GM19351 (cell line): ENCODE measurements around the gene TP53.
A peak's percentile ranks its signal among the peaks of the same experiment; 100 is the strongest.
"Not testable (repeated sequence)": the region's sequence is repeated elsewhere in the genome, so short reads cannot be mapped to it uniquely, and the experiment has no call there.

ENCODE experiments used
- ATAC-seq: cut with Tn5 transposase; IDR thresholded peaks from one replicate; pipeline ENCODE4 v1.9.1; 2021; ENCODE audit warnings: mild to moderate bottlenecking, moderate library complexity; ENCODE audit not compliant: unreplicated experiment

TP53 gene

GRCh38 chr17:7634384-7634783 lies 52.9 kb downstream of the TP53 start:
- no peak for ATAC-seq

- ATAC-seq, result no peak
Observed at GRCh38 chr17:7633093-7633492, 54.2 kb downstream of the TP53 start.

- ATAC-seq, result no peak
Observed at GRCh38 chr17:7632492-7632894, 54.8 kb downstream of the TP53 start.

DNA sequence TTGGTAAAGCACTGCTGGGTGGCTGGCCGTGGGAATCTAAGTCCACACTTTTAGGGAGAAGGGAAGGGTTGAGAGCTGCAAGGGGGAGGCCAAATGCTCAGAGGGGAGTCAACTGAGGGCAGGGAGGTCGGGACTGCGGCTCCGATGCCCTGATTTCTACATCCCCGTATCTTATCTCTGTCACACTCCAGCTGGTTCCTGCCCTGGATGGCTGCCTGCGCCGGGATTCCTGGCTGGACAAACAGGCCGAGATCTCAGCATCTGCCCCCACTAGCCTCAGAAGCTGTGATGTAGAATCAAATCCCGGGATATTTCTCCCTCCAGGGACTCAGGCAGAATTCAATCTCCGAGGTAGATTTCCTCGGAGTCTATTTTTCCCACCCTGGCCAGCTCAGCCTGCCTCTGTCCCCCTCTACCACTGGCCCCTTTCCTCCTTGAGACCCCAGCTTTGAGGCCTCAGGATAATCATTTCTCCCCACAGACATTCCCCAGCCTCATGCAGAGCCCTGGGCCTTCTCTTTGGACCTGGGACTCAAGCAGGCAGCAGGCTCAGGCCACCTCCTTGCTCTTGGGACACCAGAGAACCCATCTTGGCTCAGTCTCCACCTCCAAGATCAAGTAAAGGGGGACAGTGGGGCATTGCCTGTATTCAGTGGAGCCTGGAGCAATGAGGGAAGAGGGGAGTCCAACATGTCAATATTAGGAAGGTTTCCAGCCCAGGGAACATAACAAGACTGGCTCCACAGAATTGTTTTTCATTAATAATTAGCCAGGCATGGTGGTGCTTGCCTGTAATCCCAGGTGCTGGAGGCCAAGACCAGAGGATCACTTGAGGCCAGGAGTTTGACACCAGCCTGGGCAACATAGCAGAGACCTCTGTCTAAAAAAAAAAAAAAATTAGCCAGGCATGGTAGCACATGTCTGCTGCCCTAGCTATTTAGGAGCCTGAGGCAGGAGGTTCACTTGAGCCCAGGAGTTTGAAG lies 55.6 kb downstream of the TP53 start:
- no peak for ATAC-seq

DNA sequence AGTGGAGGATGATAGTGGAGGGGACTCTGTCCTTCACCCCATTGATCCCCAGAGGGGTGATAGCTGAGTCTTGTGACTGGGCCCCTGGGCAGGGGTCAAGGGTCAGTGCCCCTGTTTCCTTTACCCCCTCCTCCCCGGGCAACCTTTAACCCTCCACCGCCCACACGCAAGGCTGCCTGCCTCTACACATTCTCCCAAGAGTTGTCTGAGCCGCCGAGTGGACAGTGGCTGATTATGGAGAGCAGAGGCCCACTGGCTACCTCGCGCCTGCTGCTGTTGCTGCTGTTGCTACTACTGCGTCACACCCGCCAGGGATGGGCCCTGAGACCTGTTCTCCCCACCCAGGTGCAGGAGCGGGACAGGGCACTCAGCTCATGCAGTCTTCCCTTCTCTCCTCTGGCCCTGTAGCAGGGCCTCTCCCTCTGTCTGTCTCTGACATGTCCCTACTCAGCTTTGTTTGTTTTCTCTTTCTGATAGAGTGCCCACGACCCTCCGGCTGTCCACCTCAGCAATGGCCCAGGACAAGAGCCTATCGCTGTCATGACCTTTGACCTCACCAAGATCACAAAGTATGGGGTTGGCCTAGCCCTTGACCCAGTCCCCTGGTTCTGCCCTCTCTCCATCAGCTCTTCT lies 57.2 kb downstream of the TP53 start, which contains the start of gene SHBG:
TSS of gene SHBG (plus strand) at position 197 of the 633 bp plus-strand sequence. CDS start at position 235, 38 bp downstream.
- no peak for ATAC-seq

DNA sequence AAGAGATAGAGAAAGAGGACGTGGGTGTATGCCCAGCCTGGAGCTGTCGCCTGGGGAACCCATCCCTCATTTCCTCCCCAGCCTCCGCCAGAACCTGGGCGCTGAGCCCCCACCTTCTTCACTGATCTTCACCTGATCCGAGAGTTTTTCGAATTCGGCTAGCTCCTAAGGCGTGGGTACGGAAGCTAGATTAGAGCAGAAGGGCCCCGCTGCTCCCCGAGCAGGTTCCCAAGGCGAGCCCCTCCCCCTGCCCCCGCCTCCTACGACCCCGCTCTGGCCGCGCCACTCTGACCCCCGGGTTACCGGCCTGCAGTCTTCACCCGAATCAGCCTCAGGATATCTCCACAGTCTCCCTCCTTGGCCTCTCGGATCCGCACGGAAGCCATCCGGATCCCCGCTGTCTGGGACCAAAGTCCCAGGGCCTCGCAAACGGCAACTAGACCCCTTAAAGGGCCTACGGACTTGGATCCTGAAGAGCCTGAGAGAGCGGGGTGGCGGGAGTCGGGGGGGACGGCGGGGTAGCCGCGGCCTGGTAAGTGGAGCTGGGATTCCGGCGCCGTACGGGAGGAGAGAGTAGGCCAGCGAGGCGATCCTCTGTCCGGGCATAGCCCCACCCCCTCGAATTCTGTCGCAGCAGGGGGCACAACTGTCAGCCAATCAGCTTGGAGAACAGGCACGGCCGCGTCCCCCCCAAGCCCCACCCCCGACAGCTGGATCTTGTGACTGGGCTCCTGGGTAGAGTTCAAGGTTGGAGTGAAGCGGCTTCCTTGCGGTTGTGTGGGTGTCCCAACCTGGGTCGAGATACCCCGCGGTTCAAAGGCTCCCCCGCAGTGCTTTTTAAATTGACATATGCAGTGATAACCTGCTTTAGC lies 59.8 kb downstream of the TP53 start, which contains the start of gene SAT2:
TSS of gene SAT2 (minus strand) at position 572 of the 872 bp plus-strand sequence. CDS start at position 386, 186 bp downstream.
- peak; percentile 88 for ATAC-seq

GRCh38 chr17:7626956-7627249 lies 60.4 kb downstream of the TP53 start:
- ATAC-seq, result no peak

GRCh38 chr17:7626307-7626706 lies 61.0 kb downstream of the TP53 start:
- no peak for ATAC-seq

GRCh38 chr17:7625749-7626148 lies 61.5 kb downstream of the TP53 start:
- not testable (repeated sequence) for ATAC-seq

DNA sequence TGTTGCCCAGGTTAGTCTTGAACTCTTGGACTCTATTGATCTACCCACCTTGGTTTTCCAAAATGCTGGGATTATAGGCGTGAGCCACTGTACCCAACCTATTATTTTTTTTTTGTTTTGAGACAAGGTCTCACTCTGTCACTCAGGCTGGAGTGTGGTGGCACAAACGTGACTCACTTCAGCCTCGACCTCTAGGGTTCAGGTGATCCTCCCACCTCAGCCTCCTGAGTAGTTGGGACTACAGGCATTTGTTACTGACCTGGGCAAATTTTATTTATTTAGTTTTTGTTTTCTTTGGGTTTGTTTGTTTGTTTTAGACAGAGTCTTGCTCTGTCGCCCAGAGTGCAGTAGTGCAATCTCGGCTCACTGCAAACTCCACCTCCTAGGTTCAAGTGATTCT lies 63.6 kb downstream of the TP53 start:
- no peak for ATAC-seq

GRCh38 chr17:7620835-7621234 lies 66.5 kb downstream of the TP53 start:
- ATAC-seq, result no peak

DNA sequence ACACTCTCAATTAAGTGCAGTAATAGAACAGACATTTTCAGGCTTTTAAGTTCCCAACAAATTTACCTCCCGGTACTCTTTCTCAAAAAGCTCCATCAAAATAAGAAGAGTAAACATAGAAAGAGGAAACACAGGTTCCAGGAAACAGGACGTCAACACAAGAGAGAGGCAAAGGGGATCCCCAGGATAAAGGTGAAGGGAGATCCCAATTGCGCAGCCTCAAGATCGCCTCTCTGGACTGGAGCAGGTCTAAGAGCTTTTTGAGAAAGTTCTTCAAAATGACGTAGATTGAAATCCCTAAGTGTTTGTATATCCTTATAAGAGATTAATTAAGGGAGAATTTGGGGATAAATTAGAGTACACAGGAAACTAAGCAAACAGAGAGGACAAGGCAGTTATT lies 68.7 kb downstream of the TP53 start:
- ATAC-seq, result no peak
